Adrenal gland (tissue), 5 donors: Measurements from ENCODE around the gene KCNJ8.
"Not testable (repeated sequence)": the region's sequence is repeated elsewhere in the genome, so short reads cannot be mapped to it uniquely, and the experiment has no call there.

Experiments used
- CTCF ChIP-seq, 6 experiments: fragments of 450-650 bp in 4 of 6; fragments of 200-600 bp in 2 of 6; sonication (generic) in 1 of 6; IDR thresholded peaks; 1 replicate in 5 of 6; 2 replicates in 1 of 6; pipeline versions ENCODE4 v1.5.1 to v1.8.0; 2016 to 2021; ENCODE audit warnings: antibody characterized with exemption in 6 of 6, mild to moderate bottlenecking in 2 of 6, moderate library complexity in 1 of 6
- POLR2A ChIP-seq, 2 donors: fragments of 450-650 bp; IDR thresholded peaks; one replicate each; pipeline ENCODE4 v1.6.1; 2017; ENCODE audit warnings: antibody characterized with exemption in 2 of 2, mild to moderate bottlenecking in 2 of 2, moderate library complexity in 1 of 2
- donor health status: DM: no; HTN: no; CAD: no.

GRCh38 chr12:21782723-21783122 is 8.2 kb upstream of the KCNJ8 start:
- not testable (repeated sequence) for TF ChIP-seq CTCF, POLR2A (IDR thresholded peaks at IDR 0.05)
